Ovary (tissue), 3 donors: ENCODE measurements around the gene KRTAP5-4.
"Not testable (repeated sequence)": the region's sequence is repeated elsewhere in the genome, so short reads cannot be mapped to it uniquely, and the experiment has no call there.

Experiments
- EP300 ChIP-seq: sonication (generic); formaldehyde crosslinking; IDR thresholded peaks from one replicate; pipeline ENCODE4 v1.6.1; 2017; ENCODE audit warnings: antibody characterized with exemption
- POLR2A ChIP-seq: fragments of 450-650 bp; IDR thresholded peaks from one replicate; pipeline ENCODE4 v1.6.1; 2017; ENCODE audit warnings: antibody characterized with exemption, mild to moderate bottlenecking, moderate library complexity
- TF ChIP-seq, protein P1 (sequence below), 3 donors: fragments of 450-650 bp in 2 of 3; fragments of 200-600 bp in 1 of 3; IDR thresholded peaks; one replicate each; pipeline versions ENCODE4 v1.5.1 to v1.8.0; 2016 to 2022; ENCODE audit warnings: antibody characterized with exemption in 3 of 3, mild to moderate bottlenecking in 1 of 3
- donor health status: DM: no; HTN: no; CAD: no.

DNA sequence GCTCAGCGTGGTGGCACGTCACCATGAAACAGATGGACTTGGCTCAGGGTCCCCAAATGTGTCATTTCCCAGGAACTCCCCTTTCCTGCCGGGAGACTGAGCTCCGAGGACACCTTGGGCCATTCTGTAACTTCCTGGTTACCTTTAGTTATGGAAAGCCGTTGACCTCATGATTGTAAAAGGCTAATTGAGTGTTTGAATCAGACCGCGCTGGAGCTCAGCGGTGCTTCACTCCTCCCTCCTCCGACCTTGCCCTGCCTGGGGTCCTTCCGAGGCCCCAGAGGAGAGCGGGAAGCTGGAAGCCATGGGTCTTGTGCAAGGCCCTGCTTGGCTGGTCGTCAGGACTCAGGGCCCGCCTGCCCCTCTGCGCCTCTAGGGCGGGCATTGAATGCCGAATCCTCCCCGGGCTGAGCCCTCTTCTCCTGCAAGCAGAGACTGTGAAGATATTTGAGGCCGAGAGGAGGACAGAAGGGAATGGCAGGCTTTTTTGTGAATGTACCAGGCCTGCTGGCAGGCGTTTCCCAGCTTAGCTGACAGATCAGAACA is 25.3 kb downstream of the KRTAP5-4 start:
- not testable (repeated sequence) for TF ChIP-seq EP300, POLR2A
- TF ChIP-seq, protein P1, sequence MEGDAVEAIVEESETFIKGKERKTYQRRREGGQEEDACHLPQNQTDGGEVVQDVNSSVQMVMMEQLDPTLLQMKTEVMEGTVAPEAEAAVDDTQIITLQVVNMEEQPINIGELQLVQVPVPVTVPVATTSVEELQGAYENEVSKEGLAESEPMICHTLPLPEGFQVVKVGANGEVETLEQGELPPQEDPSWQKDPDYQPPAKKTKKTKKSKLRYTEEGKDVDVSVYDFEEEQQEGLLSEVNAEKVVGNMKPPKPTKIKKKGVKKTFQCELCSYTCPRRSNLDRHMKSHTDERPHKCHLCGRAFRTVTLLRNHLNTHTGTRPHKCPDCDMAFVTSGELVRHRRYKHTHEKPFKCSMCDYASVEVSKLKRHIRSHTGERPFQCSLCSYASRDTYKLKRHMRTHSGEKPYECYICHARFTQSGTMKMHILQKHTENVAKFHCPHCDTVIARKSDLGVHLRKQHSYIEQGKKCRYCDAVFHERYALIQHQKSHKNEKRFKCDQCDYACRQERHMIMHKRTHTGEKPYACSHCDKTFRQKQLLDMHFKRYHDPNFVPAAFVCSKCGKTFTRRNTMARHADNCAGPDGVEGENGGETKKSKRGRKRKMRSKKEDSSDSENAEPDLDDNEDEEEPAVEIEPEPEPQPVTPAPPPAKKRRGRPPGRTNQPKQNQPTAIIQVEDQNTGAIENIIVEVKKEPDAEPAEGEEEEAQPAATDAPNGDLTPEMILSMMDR (IDR thresholded peaks at IDR 0.05), result not testable (repeated sequence)
